Activated CD8-positive, alpha-beta T cell treated with anti-CD3 and anti-CD28 coated beads for 36 hours (primary cell): ENCODE results near the gene POC1B. TPM values are rescaled to one million over a fixed set of nuclear protein-coding genes. Genes with fewer than 3 reads are reported as not detected.

Experiments
- ATAC-seq: fragments of 200-7000 bp; cut with Tn5 transposase; one replicate; pipeline ENCODE4 v1.10.0; 2021; ENCODE audit warnings: mild to moderate bottlenecking, moderate library complexity
- CTCF ChIA-PET: fragments of 350-600 bp; sonication (Branson Sonifier 250); formaldehyde crosslinking; loops from one replicate; lab custom pipeline; 2021; ENCODE audit warnings: antibody characterized with exemption; lab: Charles Lee
- POLR2A ChIA-PET: fragments of 350-600 bp; sonication (Branson Sonifier 250); formaldehyde crosslinking; loops from one replicate; lab custom pipeline; 2021; ENCODE audit warnings: antibody characterized with exemption; lab: Charles Lee
- DNase-seq: peaks from one replicate; pipeline ENCODE4 v3.0.0-alpha.2; 2020
- H3K27ac Mint-ChIP-seq: one replicate; pipeline ENCODE4 v1.8.0; 2021; ENCODE audit warnings: mild to moderate bottlenecking, mixed read lengths
- H3K27me3 Mint-ChIP-seq: one replicate; pipeline ENCODE4 v1.8.0; 2021; ENCODE audit warnings: mixed read lengths
- H3K36me3 Mint-ChIP-seq: one replicate; pipeline ENCODE4 v1.8.0; 2021; ENCODE audit warnings: low read depth, mixed read lengths
- H3K4me1 Mint-ChIP-seq: one replicate; pipeline ENCODE4 v1.8.0; 2021; ENCODE audit warnings: low read depth, mixed read lengths
- H3K4me3 Mint-ChIP-seq: one replicate; pipeline ENCODE4 v1.8.0; 2021; ENCODE audit warnings: mild to moderate bottlenecking, moderate library complexity, mixed read lengths
- H3K9me3 Mint-ChIP-seq: one replicate; pipeline ENCODE4 v1.8.0; 2021; ENCODE audit warnings: mixed read lengths
- CTCF ChIP-seq: fragments of 200-600 bp; IDR thresholded peaks from one replicate; pipeline ENCODE4 v1.8.0; 2022; ENCODE audit warnings: antibody characterized with exemption, mild to moderate bottlenecking
- intact Hi-C: fragments of 100-400 bp; cut with micrococcal nuclease; formaldehyde crosslinking; loops from one replicate; pipeline ENCODE4 v1.10.0; 2022
- total RNA-seq, 2 experiments: library from RNA; stranded (reverse); gene quantifications; one replicate each; pipeline ENCODE4 v1.2.3, GENCODE V29; 2021

The POC1B gene
- total RNA-seq, 2 experiments from 2014 or later: 31.9 to 34.8 TPM

GRCh38 chr12:89542236-89542635 is 16.4 kb upstream of the POC1B start:
- POLR2A ChIA-PET: no interaction called here
- CTCF ChIA-PET: interaction anchor here (0.7 to 3.3 kb wide), 22 partner anchors 10 to 720 kb away, joined by 3 to 26 read pairs (median 5); partner anchors contain the start of genes ATP2B1 and GALNT4
- no peaks in the 10 kb centered on the region for H3K27me3 Mint-ChIP-seq
- no peak for DNase-seq
- no peak overlapping the region for H3K4me3 Mint-ChIP-seq
- H3K9me3 Mint-ChIP-seq: no peaks in the 10 kb centered on the region
- no peak for TF ChIP-seq CTCF
- no peak overlapping the region for H3K27ac Mint-ChIP-seq
- H3K4me1 Mint-ChIP-seq: peaks cover 6% of the 10 kb centered on the region
- H3K36me3 Mint-ChIP-seq: no peaks in the 10 kb centered on the region
- intact Hi-C loops: loop anchor here (5.0 kb wide), 3 partner anchors 420 to 1310 kb away; no protein-coding TSS in a partner anchor
- ATAC-seq: no peak

GRCh38 chr12:89540586-89540985 is 14.7 kb upstream of the POC1B start:
- POLR2A ChIA-PET: interaction anchor here (0.5 kb wide), 1 partner anchor 72 kb away, joined by 3 read pairs; no protein-coding TSS in a partner anchor
- no peak overlapping the region for H3K4me3 Mint-ChIP-seq
- peaks cover 4% of the 10 kb centered on the region for H3K4me1 Mint-ChIP-seq
- CTCF ChIA-PET: interaction anchor here (1.1 to 1.5 kb wide), 3 partner anchors 16 to 35 kb away, joined by 3 to 4 read pairs (median 3); partner anchors contain the start of gene GALNT4
- intact Hi-C loops: loop anchor here (5.0 kb wide), 3 partner anchors 422 to 1312 kb away; no protein-coding TSS in a partner anchor
- no peak overlapping the region for H3K27ac Mint-ChIP-seq
- DNase-seq (no peak), ATAC-seq (no peak)
- no peaks in the 10 kb centered on the region for H3K27me3 Mint-ChIP-seq
- H3K9me3 Mint-ChIP-seq: no peaks in the 10 kb centered on the region
- TF ChIP-seq CTCF: no peak
- no peaks in the 10 kb centered on the region for H3K36me3 Mint-ChIP-seq

GRCh38 chr12:89539426-89540223 is 13.8 kb upstream of the POC1B start:
- intact Hi-C loops: loop anchor here (5.0 kb wide), 3 partner anchors 423 to 1313 kb away; no protein-coding TSS in a partner anchor
- POLR2A ChIA-PET: no interaction called here

GRCh38 chr12:89538897-89539296 is 13.1 kb upstream of the POC1B start:
- ChIA-PET POLR2A (no interaction called here), CTCF (interaction anchor here (0.6 to 1.5 kb wide), 7 partner anchors 9 to 564 kb away, joined by 3 to 4 read pairs (median 3); partner anchors contain the start of gene GALNT4)
- DNase-seq (no peak), ATAC-seq (no peak)
- no peak overlapping the region for H3K4me3 Mint-ChIP-seq
- H3K27me3 Mint-ChIP-seq: no peaks in the 10 kb centered on the region
- H3K27ac Mint-ChIP-seq: no peak overlapping the region
- no peaks in the 10 kb centered on the region for H3K36me3 Mint-ChIP-seq
- no peaks in the 10 kb centered on the region for H3K9me3 Mint-ChIP-seq
- intact Hi-C loops: no loop called here
- TF ChIP-seq CTCF: no peak
- peaks cover 4% of the 10 kb centered on the region for H3K4me1 Mint-ChIP-seq

More at GRCh38 chr12:89539426-89540223, 13.8 kb upstream of the POC1B start:
- DNase-seq: no peak
- H3K27me3 Mint-ChIP-seq: no peaks in the 10 kb centered on the region
- no peak for ATAC-seq
- no peak overlapping the region for H3K27ac Mint-ChIP-seq
- no peaks in the 10 kb centered on the region for H3K9me3 Mint-ChIP-seq
- H3K4me3 Mint-ChIP-seq: no peak overlapping the region
- no peaks in the 10 kb centered on the region for H3K36me3 Mint-ChIP-seq
- no peak for TF ChIP-seq CTCF
- peaks cover 4% of the 10 kb centered on the region for H3K4me1 Mint-ChIP-seq
- CTCF ChIA-PET: interaction anchor here (0.8 to 1.5 kb wide), 7 partner anchors 9 to 563 kb away, joined by 3 to 4 read pairs (median 3); partner anchors contain the start of gene GALNT4

GRCh38 chr12:89537389-89537788 is 11.5 kb upstream of the POC1B start:
- Mint-ChIP-seq H3K27me3 (no peaks in the 10 kb centered on the region), H3K4me3 (no peak overlapping the region), H3K4me1 (no peaks in the 10 kb centered on the region), H3K36me3 (no peaks in the 10 kb centered on the region), H3K27ac (no peak overlapping the region), H3K9me3 (no peaks in the 10 kb centered on the region)
- ChIA-PET POLR2A (no interaction called here), CTCF (no interaction called here)
- ATAC-seq (no peak), DNase-seq (no peak)
- intact Hi-C loops: no loop called here
- TF ChIP-seq CTCF: no peak
